ENCODE measurements around the gene PSMB7.

- TF ChIP-seq, protein P1, sequence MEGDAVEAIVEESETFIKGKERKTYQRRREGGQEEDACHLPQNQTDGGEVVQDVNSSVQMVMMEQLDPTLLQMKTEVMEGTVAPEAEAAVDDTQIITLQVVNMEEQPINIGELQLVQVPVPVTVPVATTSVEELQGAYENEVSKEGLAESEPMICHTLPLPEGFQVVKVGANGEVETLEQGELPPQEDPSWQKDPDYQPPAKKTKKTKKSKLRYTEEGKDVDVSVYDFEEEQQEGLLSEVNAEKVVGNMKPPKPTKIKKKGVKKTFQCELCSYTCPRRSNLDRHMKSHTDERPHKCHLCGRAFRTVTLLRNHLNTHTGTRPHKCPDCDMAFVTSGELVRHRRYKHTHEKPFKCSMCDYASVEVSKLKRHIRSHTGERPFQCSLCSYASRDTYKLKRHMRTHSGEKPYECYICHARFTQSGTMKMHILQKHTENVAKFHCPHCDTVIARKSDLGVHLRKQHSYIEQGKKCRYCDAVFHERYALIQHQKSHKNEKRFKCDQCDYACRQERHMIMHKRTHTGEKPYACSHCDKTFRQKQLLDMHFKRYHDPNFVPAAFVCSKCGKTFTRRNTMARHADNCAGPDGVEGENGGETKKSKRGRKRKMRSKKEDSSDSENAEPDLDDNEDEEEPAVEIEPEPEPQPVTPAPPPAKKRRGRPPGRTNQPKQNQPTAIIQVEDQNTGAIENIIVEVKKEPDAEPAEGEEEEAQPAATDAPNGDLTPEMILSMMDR (conservative IDR thresholded peaks at IDR 0.05; ENCODE audit: low read depth, low read length), result no peak
- TF ChIP-seq, protein P2, sequence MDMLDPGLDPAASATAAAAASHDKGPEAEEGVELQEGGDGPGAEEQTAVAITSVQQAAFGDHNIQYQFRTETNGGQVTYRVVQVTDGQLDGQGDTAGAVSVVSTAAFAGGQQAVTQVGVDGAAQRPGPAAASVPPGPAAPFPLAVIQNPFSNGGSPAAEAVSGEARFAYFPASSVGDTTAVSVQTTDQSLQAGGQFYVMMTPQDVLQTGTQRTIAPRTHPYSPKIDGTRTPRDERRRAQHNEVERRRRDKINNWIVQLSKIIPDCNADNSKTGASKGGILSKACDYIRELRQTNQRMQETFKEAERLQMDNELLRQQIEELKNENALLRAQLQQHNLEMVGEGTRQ (IDR thresholded peaks at IDR 0.05; ENCODE audit: low read depth, low read length), result no peak
- TF ChIP-seq POLR2A (IDR thresholded peaks at IDR 0.05; ENCODE audit: low read depth, low read length) (no peak), RAD21 (IDR thresholded peaks at IDR 0.05; ENCODE audit: low read length) (no peak), NFE2L2 (IDR thresholded peaks at IDR 0.05; ENCODE audit: low read depth, low read length) (no peak), RFX5 (IDR thresholded peaks at IDR 0.05; ENCODE audit: low read depth, low read length) (no peak), MAZ (IDR thresholded peaks at IDR 0.05; ENCODE audit: borderline replicate concordance, low read depth, low read length) (no peak), RCOR1 (IDR thresholded peaks at IDR 0.05; ENCODE audit: insufficient replicate concordance, low read length) (no peak), CEBPB (IDR thresholded peaks at IDR 0.05; ENCODE audit: low read depth, low read length) (peak; percentile 87), MXI1 (IDR thresholded peaks at IDR 0.05; ENCODE audit: borderline replicate concordance, low read depth, low read length) (no peak), SMC3 (IDR thresholded peaks at IDR 0.05; ENCODE audit: low read depth, low read length) (no peak), MAFK (IDR thresholded peaks at IDR 0.05; ENCODE audit: low read depth, low read length) (no peak), CHD1 (IDR thresholded peaks at IDR 0.05; ENCODE audit: low read depth, low read length) (no peak)
- TF ChIP-seq, protein P3, sequence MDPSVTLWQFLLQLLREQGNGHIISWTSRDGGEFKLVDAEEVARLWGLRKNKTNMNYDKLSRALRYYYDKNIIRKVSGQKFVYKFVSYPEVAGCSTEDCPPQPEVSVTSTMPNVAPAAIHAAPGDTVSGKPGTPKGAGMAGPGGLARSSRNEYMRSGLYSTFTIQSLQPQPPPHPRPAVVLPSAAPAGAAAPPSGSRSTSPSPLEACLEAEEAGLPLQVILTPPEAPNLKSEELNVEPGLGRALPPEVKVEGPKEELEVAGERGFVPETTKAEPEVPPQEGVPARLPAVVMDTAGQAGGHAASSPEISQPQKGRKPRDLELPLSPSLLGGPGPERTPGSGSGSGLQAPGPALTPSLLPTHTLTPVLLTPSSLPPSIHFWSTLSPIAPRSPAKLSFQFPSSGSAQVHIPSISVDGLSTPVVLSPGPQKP (IDR thresholded peaks at IDR 0.05; ENCODE audit: borderline replicate concordance, low read depth, low read length), result no peak
Observed at GRCh38 chr9:124366476-124367220, 48.6 kb downstream of the PSMB7 start.
